Measurements from ENCODE around the gene TMEM88. TPM values are rescaled to one million over a fixed set of nuclear protein-coding genes. Genes with fewer than 3 reads are reported as not detected.

Gene TMEM88
- total and polyA plus RNA-seq, 2 donors (not counting 3 experiments of a cell fraction or from before 2014, with no cell fraction given), result 53.4 to 165 TPM

- H2AFZ ChIP-seq (ENCODE audit: low read depth, low read length), result no peak overlapping the region
Observed at GRCh38 chr17:7851438-7852261, 3.2 kb upstream of the TMEM88 start.

More at GRCh38 chr17:7851438-7852261, 3.2 kb upstream of the TMEM88 start:
- H3K4me1 ChIP-seq (ENCODE audit: control insufficient read depth, extremely low read depth, insufficient read depth, low read length), result peaks cover 20% of the 10 kb centered on the region
- dilution Hi-C loops (cut with MboI; ENCODE audit: extremely low pct_ligation_motif_present, low sequenced_read_pairs) (no loop called here), intact Hi-C loops (cut with micrococcal nuclease) (loop anchor here (1.0 to 10.0 kb wide), 5 partner anchors 8 to 827 kb away; partner anchors contain the start of genes BCL6B and KDM6B)
- H3K9me1 ChIP-seq (replicated peaks; ENCODE audit: control insufficient read depth, extremely low read depth, insufficient read depth, low read length), result no peaks in the 10 kb centered on the region
- no peak overlapping the region for H3K27ac ChIP-seq (ENCODE audit: insufficient read depth, low read depth, low read length)
- H3K79me2 ChIP-seq (ENCODE audit: control insufficient read depth, insufficient read depth, low read length), result peaks cover 2% of the 10 kb centered on the region
- no peaks in the 10 kb centered on the region for H3K9me3 ChIP-seq (replicated peaks; ENCODE audit: control insufficient read depth, insufficient read depth, low read length)
- BruUV-seq (replicated peaks), result no TSS peak
- CTCF ChIA-PET, result interaction anchor here (0.6 to 1.8 kb wide), 7 partner anchors 10 to 139 kb away, joined by 3 to 17 read pairs (median 4); partner anchors contain the start of gene KDM6B
- H3K9ac ChIP-seq (replicated peaks; ENCODE audit: extremely low read depth, insufficient read depth, low read length), result no peak overlapping the region
- FAIRE-seq, result peak; percentile 94
- H3K36me3 ChIP-seq (ENCODE audit: control insufficient read depth in 2 of 2, extremely low read depth in 1 of 2, insufficient read depth in 2 of 2, low read length in 2 of 2), result peaks cover 6 to 38% of the 10 kb centered on the region in 2 experiments
- no peaks in the 10 kb centered on the region for H4K20me1 ChIP-seq (replicated peaks; ENCODE audit: control insufficient read depth, extremely low read depth, insufficient read depth, low read length)
- DNase-seq (ENCODE audit: low read depth, low spot score), result peak; percentile 88
- POLR2A ChIA-PET, result no interaction called here
- no peaks in the 10 kb centered on the region for H3K27me3 ChIP-seq (ENCODE audit: control insufficient read depth in 2 of 2, insufficient read depth in 2 of 2, low read length in 2 of 2)
- TF ChIP-seq CTCF (IDR thresholded peaks at IDR 0.05; ENCODE audit: extremely low read depth in 1 of 2, insufficient read depth in 1 of 2, low read depth in 1 of 2, low read length in 2 of 2) (peak; percentile 91 to 98), POLR2AphosphoS5 (IDR thresholded peaks at IDR 0.05; ENCODE audit: insufficient read depth, low read depth, low read length) (peak; percentile 69), JUN (IDR thresholded peaks at IDR 0.05; ENCODE audit: borderline replicate concordance, insufficient read depth, insufficient read length, low read depth) (no peak)
- no peak overlapping the region for H3K4me2 ChIP-seq (ENCODE audit: insufficient read depth, low read length)
- no peak overlapping the region for H3K4me3 ChIP-seq (replicated peaks in 1 of 3; ENCODE audit: insufficient read depth in 1 of 3, low read depth in 1 of 3, low read length in 3 of 3)

Measured in endothelial cell of umbilical vein (primary cell).